ENCODE results near the gene NCR1.
"Not testable (repeated sequence)": the region's sequence is repeated elsewhere in the genome, so short reads cannot be mapped to it uniquely, and the experiment has no call there.

NCR1 gene

DNA sequence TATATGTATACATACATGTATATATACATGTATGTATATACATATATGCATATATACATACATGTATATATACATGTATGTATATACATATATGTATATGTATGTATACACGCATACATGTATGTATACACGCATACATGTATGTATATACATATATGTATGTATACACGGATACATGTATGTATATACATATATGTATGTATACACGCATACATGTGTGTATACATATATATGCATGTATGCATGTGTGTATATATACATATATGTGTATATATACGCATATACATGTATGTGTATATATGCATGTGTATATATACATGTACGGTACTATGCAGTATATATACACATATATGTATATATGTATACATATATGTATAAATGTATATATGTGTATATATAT, 2.6 kb upstream of the NCR1 start:
- Histone ChIP-seq H3K4me1 (ENCODE audit: control insufficient read depth, insufficient read depth, low read depth, low read length) (no peaks in the 10 kb centered on the region), H3K9ac (ENCODE audit: low read length) (no peak overlapping the region), H4K91ac (ENCODE audit: low read length) (no peak overlapping the region), H3K9me3 (ENCODE audit: control insufficient read depth, low read length) (no peaks in the 10 kb centered on the region), H3K4me3 (ENCODE audit: insufficient read depth in 1 of 2, low read depth in 1 of 2, low read length in 2 of 2) (no peak overlapping the region), H4K8ac (ENCODE audit: low read length) (no peak overlapping the region), H3K79me1 (replicated peaks; ENCODE audit: low read length, poor library complexity, severe bottlenecking) (no peaks in the 10 kb centered on the region), H3K14ac (ENCODE audit: low read length in 2 of 2) (no peak overlapping the region), H2BK15ac (ENCODE audit: low read depth, poor library complexity, severe bottlenecking) (no peak overlapping the region), H3K23ac (ENCODE audit: low read length in 2 of 2) (no peak overlapping the region), H2BK5ac (ENCODE audit: low read depth, low read length, poor library complexity, severe bottlenecking) (no peak overlapping the region), H3K4me2 (ENCODE audit: low read length, poor library complexity, severe bottlenecking) (no peak overlapping the region), H2BK120ac (ENCODE audit: low read depth, low read length) (no peak overlapping the region), H3K27ac (ENCODE audit: low read length, poor library complexity, severe bottlenecking) (no peak overlapping the region), H2BK12ac (ENCODE audit: low read length in 2 of 2) (no peak overlapping the region), H2AFZ (ENCODE audit: low read depth, low read length) (no peak overlapping the region), H3K27me3 (ENCODE audit: control insufficient read depth in 1 of 2, insufficient read depth in 1 of 2, low read length in 2 of 2) (no peaks in the 10 kb centered on the region), H2AK5ac (ENCODE audit: low read length, severe bottlenecking) (no peak overlapping the region), H3K18ac (ENCODE audit: low read depth in 1 of 2, low read length in 2 of 2) (no peak overlapping the region), H3K4ac (ENCODE audit: low read depth in 1 of 2, low read length in 2 of 2) (no peak overlapping the region), H3K36me3 (ENCODE audit: control insufficient read depth in 1 of 2, insufficient read depth in 2 of 2, low read depth in 1 of 2, low read length in 2 of 2) (no peaks in the 10 kb centered on the region)
- 89% methylated on average over 5 of the region's 6 CpGs for WGBS
- no peak for DNase-seq

DNA sequence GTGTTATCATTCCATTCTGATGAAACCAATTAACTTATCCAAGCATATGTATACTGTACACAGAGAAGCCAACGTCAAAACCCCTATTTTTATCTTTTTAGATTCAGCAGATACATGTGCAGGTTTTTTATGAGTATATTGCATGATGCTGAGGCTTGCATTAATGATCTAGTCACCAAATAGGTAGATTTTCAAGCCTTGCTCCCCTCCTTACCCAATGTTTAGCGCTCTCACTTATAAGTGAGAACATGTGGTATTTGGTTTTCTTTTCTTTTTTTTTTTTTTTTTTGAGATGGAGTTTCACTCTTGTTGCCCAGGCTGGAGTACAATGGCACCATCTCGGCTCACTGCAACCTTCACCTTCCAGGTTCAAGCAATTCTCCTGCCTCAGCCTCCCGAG, 1.7 kb upstream of the NCR1 start:
- not testable (repeated sequence) for H3K27ac ChIP-seq (ENCODE audit: low read length, poor library complexity, severe bottlenecking); H3K23ac ChIP-seq (ENCODE audit: low read length in 2 of 2); H3K4ac ChIP-seq (ENCODE audit: low read depth in 1 of 2, low read length in 2 of 2); H3K18ac ChIP-seq (ENCODE audit: low read depth in 1 of 2, low read length in 2 of 2); H3K27me3 ChIP-seq (ENCODE audit: control insufficient read depth in 1 of 2, insufficient read depth in 1 of 2, low read length in 2 of 2); H3K9me3 ChIP-seq (ENCODE audit: control insufficient read depth, low read length); H2AFZ ChIP-seq (ENCODE audit: low read depth, low read length); H4K91ac ChIP-seq (ENCODE audit: low read length); H2BK12ac ChIP-seq (ENCODE audit: low read length in 2 of 2); H4K8ac ChIP-seq (ENCODE audit: low read length); H3K4me2 ChIP-seq (ENCODE audit: low read length, poor library complexity, severe bottlenecking); H3K36me3 ChIP-seq (ENCODE audit: control insufficient read depth in 1 of 2, insufficient read depth in 2 of 2, low read depth in 1 of 2, low read length in 2 of 2); H3K14ac ChIP-seq (ENCODE audit: low read length in 2 of 2); H2AK5ac ChIP-seq (ENCODE audit: low read length, severe bottlenecking); DNase-seq; H2BK120ac ChIP-seq (ENCODE audit: low read depth, low read length); H3K4me3 ChIP-seq (ENCODE audit: insufficient read depth in 1 of 2, low read depth in 1 of 2, low read length in 2 of 2); H3K79me1 ChIP-seq (replicated peaks; ENCODE audit: low read length, poor library complexity, severe bottlenecking); H3K4me1 ChIP-seq (ENCODE audit: control insufficient read depth, insufficient read depth, low read depth, low read length); H3K9ac ChIP-seq (ENCODE audit: low read length); H2BK5ac ChIP-seq (ENCODE audit: low read depth, low read length, poor library complexity, severe bottlenecking); H2BK15ac ChIP-seq (ENCODE audit: low read depth, poor library complexity, severe bottlenecking)
- 80% methylated on average over 1 of the region's 4 CpGs for WGBS

- Histone ChIP-seq H3K4me1 (ENCODE audit: control insufficient read depth, insufficient read depth, low read depth, low read length) (no peaks in the 10 kb centered on the region), H3K36me3 (ENCODE audit: control insufficient read depth in 1 of 2, insufficient read depth in 2 of 2, low read depth in 1 of 2, low read length in 2 of 2) (no peaks in the 10 kb centered on the region), H2AK5ac (ENCODE audit: low read length, severe bottlenecking) (no peak overlapping the region), H3K27ac (ENCODE audit: low read length, poor library complexity, severe bottlenecking) (no peak overlapping the region), H3K4me3 (ENCODE audit: insufficient read depth in 1 of 2, low read depth in 1 of 2, low read length in 2 of 2) (no peak overlapping the region), H4K8ac (ENCODE audit: low read length) (no peak overlapping the region), H3K79me1 (replicated peaks; ENCODE audit: low read length, poor library complexity, severe bottlenecking) (no peaks in the 10 kb centered on the region), H3K18ac (ENCODE audit: low read depth in 1 of 2, low read length in 2 of 2) (no peak overlapping the region), H2AFZ (ENCODE audit: low read depth, low read length) (no peak overlapping the region), H2BK12ac (ENCODE audit: low read length in 2 of 2) (no peak overlapping the region), H2BK5ac (ENCODE audit: low read depth, low read length, poor library complexity, severe bottlenecking) (no peak overlapping the region), H3K9ac (ENCODE audit: low read length) (no peak overlapping the region), H4K91ac (ENCODE audit: low read length) (no peak overlapping the region), H3K23ac (ENCODE audit: low read length in 2 of 2) (no peak overlapping the region), H3K9me3 (ENCODE audit: control insufficient read depth, low read length) (no peaks in the 10 kb centered on the region), H3K27me3 (ENCODE audit: control insufficient read depth in 1 of 2, insufficient read depth in 1 of 2, low read length in 2 of 2) (no peaks in the 10 kb centered on the region), H3K4me2 (ENCODE audit: low read length, poor library complexity, severe bottlenecking) (no peak overlapping the region), H2BK15ac (ENCODE audit: low read depth, poor library complexity, severe bottlenecking) (no peak overlapping the region), H2BK120ac (ENCODE audit: low read depth, low read length) (no peak overlapping the region), H3K14ac (ENCODE audit: low read length in 2 of 2) (no peak overlapping the region), H3K4ac (ENCODE audit: low read depth in 1 of 2, low read length in 2 of 2) (no peak overlapping the region)
- DNase-seq, result no peak
- WGBS, result 76% methylated on average over 3 of the region's 5 CpGs
Observed at GRCh38 chr19:54905421-54905802, 536 bp upstream of the NCR1 start.

- no peaks in the 10 kb centered on the region for H3K79me1 ChIP-seq (replicated peaks; ENCODE audit: low read length, poor library complexity, severe bottlenecking)
- H3K9ac ChIP-seq (ENCODE audit: low read length), result no peak overlapping the region
- H3K4me1 ChIP-seq (ENCODE audit: control insufficient read depth, insufficient read depth, low read depth, low read length), result no peaks in the 10 kb centered on the region
- H2BK5ac ChIP-seq (ENCODE audit: low read depth, low read length, poor library complexity, severe bottlenecking), result no peak overlapping the region
- no peaks in the 10 kb centered on the region for H3K27me3 ChIP-seq (ENCODE audit: control insufficient read depth in 1 of 2, insufficient read depth in 1 of 2, low read length in 2 of 2)
- H2BK15ac ChIP-seq (ENCODE audit: low read depth, poor library complexity, severe bottlenecking), result no peak overlapping the region
- H4K91ac ChIP-seq (ENCODE audit: low read length), result no peak overlapping the region
- no peaks in the 10 kb centered on the region for H3K36me3 ChIP-seq (ENCODE audit: control insufficient read depth in 1 of 2, insufficient read depth in 2 of 2, low read depth in 1 of 2, low read length in 2 of 2)
- no peak overlapping the region for H2BK120ac ChIP-seq (ENCODE audit: low read depth, low read length)
- no peak overlapping the region for H3K27ac ChIP-seq (ENCODE audit: low read length, poor library complexity, severe bottlenecking)
- H4K8ac ChIP-seq (ENCODE audit: low read length), result no peak overlapping the region
- H3K4me3 ChIP-seq (ENCODE audit: insufficient read depth in 1 of 2, low read depth in 1 of 2, low read length in 2 of 2), result no peak overlapping the region
- no peak for DNase-seq
- H3K14ac ChIP-seq (ENCODE audit: low read length in 2 of 2), result no peak overlapping the region
- H2AFZ ChIP-seq (ENCODE audit: low read depth, low read length), result no peak overlapping the region
- H3K9me3 ChIP-seq (ENCODE audit: control insufficient read depth, low read length), result no peaks in the 10 kb centered on the region
- H2BK12ac ChIP-seq (ENCODE audit: low read length in 2 of 2), result no peak overlapping the region
- 82% methylated on average over 6 of the region's 7 CpGs for WGBS
- no peak overlapping the region for H2AK5ac ChIP-seq (ENCODE audit: low read length, severe bottlenecking)
- H3K23ac ChIP-seq (ENCODE audit: low read length in 2 of 2), result no peak overlapping the region
- H3K4me2 ChIP-seq (ENCODE audit: low read length, poor library complexity, severe bottlenecking), result no peak overlapping the region
- no peak overlapping the region for H3K18ac ChIP-seq (ENCODE audit: low read depth in 1 of 2, low read length in 2 of 2)
- H3K4ac ChIP-seq (ENCODE audit: low read depth in 1 of 2, low read length in 2 of 2), result no peak overlapping the region
Observed at GRCh38 chr19:54906819-54907218, 871 bp downstream of the NCR1 start.
